NCI-H187 (cell line): ENCODE results near the gene MISFA.
"Not testable (repeated sequence)": the region's sequence is repeated elsewhere in the genome, so short reads cannot be mapped to it uniquely, and the experiment has no call there.

Source experiments
- DNase-seq, 2 experiments: peaks; one replicate each; lab custom pipeline; 2025; lab: John Stamatoyannopoulos, UW

MISFA gene

DNA sequence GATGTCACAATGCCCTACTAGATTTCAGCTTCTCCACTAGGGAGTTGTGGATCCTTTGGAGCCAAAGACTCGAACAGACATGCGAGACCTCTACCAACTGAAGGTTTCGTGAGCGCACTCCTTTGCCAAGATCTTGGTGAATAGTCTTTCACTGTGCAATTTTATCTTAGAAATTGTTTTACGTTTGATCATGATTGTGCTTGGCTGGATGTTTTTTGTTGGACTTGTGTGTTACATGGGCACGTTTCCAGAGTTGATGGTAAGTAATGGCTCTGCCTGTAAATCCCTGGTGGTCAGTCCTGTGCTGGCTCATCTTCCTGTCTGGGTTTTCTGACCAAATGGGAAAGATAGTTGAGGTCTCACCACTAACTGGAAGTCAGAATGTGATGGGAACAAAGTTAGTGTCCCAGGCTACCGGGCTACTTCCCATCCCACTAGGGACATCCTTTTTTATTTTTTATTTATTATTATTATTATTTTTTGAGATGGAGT is at the start of gene MISFA:
Gene MISFA, plus strand, starts transcription at position 51 of the 492 bp plus-strand sequence. Its CDS starts 140 bp downstream, at position 191.
- no peak for DNase-seq

DNA sequence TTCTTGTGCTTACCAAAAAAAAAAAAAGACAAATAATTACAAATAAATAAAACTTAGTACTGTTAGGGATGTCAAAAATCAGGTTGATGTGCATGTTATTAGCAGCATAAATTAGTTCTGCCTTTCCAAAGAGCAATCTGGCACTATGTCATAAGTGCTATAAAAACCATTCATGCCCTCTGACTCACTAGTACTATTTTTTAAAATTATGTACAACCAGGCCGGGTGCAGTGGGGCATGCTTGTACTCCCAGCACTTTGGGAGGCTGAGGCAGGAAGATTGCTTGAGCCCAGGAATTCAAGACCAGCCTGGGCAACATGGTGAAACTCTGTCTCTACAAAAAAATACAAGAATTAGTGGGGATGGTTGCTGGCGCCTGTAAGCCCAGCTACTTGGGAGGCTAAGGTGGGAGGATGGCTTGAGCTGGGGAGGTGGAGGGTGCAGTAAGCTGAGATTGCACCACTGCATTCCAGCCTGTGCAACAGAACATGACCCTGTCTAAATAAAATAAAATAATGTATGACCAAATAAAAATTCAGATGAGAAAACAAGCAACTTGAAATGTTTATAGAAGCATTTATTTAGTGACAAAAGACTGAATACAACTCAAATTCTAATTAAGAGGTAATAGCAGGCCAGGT is 36.4 kb upstream of the MISFA start:
- no peak for DNase-seq

DNA sequence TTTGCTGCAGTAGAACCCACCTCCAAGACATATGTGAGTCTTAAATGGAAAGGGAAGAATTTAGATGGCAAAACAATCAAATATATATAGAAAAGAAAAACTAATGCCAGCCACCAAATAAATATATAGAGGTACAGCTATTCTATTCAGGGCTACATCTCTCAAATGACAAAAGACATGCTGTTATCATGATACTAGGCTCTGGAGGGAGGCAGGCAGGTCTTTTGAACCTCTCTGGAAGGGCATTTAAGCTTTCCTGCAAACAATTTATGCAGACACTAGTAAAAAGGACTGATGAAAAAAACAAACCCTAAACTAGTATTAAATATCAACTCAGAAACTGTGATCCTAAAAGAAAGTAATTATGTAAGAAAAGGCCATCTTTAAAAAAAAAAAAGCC is 35.4 kb upstream of the MISFA start:
- no peak for DNase-seq

DNA sequence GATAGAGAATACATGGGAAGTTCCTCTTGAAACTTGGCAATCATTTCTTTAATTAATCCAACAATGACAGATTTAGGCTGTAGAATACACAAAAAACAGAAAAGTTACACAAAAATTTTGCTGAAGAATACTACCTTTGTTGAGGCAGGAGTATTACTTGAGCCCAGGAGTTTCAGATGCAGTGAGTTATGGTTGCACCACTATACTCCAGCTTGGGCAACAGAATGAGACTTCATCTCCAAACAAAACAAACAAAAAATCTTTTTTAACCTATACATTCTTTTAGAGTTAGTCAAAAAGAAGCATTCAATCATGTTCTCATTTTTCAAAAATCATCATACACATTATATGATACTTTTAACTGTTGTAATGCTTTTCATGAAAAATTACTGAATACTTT is 33.2 kb upstream of the MISFA start:
- no peak for DNase-seq

DNA sequence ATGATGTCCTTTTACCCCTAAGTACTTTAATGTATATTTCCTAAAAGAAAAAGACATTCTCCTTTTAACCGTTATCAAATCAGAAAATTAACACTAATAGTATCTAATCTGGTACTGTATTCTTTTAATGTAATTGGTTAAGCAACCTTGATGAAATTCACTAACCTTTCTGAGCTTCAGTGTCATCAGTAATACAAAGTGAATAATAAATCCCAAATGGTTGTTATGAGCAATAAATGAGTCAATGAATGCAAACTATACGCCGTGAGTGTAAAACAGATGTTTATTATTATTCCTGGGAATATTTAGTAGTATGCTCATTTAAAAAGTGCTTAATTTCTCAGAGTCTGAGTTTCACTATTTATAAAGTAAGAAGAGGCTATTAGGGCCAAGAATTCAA is 32.5 kb upstream of the MISFA start:
- no peak for DNase-seq

DNA sequence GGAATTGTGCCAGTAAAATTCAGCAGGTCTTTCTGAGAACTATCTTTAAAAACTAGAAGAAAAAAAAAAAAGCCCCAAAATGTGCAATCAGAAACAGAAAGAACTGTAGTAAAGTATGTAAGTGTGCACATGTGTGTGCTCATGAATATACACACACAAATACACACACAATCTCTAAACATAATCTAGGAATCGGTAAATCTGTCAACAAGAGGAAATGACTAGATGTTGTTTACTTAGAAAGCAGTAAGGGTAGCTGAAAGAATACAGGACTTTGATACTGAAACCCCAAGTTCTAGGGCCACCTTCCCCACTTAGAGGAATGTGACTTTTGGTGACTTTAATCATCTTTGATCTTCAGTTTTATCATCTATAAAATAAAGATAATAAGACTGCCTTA is 24.2 kb upstream of the MISFA start:
- DNase-seq: no peak

DNA sequence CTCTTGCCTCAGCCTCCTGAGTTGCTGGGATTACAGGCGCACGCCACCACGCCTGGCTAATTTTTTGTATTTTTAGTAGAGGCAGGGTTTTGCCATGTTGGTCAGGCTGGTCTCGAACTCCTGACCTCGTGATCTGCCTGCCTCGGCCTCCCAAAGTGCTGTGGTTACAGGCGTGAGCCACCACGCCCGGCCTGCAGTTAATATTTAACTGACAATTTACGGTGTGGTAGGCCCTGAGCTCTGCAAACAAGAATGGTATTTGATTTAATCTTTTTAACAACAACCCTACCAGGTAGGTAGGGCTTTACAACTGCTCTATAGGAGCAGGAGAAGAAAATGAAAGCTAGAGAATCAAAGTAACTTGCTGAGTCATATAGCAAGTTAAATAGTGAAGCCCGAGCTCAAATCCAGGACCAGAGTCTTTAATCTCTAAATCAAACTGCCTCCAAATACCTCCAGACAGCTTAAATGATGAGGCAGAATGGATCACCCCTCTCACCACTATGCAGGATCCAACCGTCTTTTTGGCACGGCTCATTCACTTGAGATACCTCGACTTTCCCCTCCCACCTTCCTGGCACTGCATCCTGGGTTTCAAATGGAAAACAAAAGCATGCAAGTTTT is 20.5 kb upstream of the MISFA start:
- no peak for DNase-seq

DNA sequence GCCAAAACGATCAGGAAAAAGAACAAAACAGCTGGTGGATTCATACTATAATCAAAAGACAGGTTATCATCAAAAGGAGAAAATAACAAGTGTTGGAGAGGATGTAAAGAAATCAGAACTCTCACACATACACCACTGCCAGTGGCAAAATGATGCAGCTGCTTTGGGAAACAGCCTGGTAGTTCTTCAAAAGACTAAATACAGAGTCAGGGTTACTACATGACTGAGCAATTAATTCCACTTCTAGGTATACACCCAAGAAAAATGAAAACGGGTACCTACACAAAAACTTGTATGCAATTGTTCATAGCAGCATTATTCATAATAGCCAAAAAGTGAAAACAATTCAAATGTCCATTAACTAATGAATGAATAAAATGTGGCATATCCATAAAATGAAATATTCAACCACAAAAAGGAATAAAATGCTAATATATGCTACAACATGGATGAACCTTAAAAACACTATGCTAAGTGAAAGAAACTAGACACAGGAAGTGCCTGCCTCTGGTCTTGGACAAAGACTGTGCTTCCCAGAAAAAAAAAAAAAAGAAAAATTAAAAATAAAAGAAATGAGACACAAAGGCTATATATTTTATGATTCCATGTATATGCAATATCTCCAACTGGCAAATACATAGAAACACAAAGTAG is 19.3 kb upstream of the MISFA start:
- no peak for DNase-seq

DNA sequence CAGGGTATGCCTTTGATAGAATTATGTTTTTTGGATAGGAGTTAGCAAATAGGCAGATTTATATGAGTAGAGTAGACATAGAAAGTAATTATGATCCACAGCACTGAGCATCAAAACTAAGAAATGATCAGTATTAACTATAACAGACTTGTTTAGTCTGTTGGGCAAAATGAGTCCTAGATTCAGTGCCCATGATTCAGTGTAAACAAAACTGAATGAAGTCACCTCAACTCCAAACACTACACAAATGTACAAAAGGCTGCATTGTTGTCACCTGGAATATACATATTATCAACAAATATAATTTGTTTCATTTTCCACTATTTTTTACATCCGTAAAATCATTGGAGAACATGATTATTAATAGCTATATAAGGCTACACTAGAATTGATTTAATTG is 17.8 kb upstream of the MISFA start:
- no peak for DNase-seq

DNA sequence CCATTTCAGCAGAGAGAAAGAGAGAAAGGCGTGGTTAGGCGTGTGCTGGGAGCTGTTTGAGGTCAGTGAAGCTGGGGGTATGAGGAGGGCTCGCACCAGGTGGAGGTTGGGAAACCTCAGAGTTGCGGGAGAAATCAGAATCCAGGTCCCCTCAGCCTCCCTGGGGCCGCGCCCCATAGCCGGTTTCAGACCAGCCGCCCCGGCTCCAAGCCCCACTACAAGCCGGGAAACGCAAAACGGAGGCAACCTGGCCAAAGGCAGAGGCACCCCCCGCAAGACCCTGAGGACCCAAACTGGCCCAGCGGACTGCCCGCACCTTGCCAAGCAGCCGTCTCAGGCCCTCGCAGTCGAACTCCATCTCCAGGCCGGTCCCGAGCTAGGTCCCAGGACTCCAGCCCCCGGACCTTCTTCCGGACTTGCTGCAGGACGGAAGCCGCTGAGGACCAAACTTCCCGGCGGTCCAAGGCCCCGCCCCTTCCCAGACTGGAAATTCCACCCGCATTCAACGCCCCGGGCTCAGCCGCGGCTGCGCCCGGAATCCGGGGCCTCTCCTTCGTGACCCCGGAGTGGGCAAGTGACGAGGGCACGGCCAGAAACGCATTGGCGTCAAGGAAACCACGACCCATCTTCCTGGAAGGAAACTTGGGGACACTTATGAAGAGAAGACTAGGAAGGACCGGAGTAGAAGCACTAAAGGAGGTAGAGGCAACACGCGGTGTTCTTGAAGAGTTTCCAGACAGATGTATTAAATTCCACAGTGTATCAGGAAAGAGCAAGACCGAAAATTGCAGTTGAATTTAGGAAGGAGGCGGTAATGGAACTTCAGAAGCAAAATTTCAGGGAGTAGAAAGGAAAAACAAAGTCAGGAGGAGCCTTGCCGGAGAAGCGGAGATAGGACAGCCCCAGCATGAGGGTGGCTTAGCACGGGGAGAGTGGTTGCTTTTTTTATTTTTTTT is 11.0 kb upstream of the MISFA start, which contains the start of gene UEVLD:
Gene UEVLD, minus strand, starts transcription at position 438 of the 956 bp plus-strand sequence. Its CDS starts 80 bp downstream, at position 358.
- peak; percentile 51 to 53 for DNase-seq

DNA sequence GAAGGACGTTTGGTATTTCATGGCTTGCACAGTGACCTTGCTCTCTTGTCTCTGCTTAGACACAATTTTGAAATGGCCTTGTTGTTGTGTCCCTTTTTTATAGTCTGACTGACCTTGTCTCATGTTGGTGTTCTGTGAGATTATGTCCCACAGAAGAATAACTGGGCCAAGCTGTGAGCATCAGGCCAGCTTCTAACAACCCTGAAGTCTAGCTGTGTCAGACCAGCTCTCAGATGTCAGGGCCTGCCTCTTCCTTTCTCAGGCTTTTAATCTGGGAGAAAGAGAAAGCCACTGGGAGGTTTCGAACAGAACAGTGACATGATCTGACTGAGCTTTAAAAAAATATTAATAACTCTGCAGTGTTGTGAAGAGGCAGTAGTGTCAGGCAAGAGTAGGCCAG is 9.0 kb upstream of the MISFA start:
- no peak for DNase-seq

DNA sequence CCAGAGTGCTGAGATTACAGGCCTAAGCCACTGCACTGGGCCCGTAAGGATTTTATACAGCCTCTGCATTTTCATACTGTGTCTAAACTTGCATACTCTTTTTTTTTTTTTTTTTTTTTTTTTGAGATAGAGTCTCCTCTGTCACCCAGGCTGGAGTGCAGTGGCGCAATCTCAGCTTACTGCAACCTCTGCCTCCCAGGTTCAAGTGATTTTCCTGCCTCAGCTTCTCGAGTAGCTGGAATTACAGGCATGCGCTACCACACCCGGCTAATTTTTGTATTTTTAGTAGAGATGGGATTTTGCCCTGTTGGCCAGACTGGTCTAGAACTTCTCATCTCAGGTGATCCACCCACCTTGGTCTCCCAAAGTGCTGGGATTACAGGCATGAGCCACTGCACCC is 5.5 kb upstream of the MISFA start:
- DNase-seq: not testable (repeated sequence)

DNA sequence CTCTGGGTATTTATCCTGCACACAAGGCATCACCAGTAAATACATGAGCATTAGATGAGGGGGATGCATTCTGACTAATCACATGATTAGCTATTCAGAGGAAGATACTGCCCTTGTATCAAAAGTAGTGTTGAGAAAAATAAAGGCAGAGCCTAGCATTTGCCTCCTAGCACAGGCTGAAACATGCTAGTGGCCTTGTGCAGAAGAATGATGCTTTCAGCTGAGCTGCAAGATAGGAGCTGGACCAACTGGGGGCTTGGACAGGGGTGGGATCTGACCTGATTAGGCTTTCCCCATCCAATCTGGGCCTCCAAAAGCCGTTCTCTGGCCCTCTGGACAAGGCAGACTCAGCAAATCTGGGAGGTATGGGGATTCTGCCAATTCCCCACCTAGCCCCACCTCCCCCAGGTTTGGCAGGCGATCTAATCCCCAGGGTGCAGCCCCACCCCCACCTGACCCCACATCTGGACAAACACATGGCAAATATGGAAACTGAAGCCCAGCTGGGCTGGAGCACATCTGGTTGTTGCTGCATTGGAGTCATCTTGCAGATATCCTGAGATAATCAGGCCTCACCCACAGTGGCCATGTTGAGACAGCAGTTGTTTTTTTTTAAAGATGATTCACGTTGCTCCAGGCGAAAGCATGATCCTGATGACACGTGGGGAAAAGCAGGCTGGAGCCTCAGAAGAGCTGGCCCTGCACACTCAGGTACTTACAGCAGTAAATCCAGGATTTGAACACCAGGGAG is 4.4 kb upstream of the MISFA start:
- no peak for DNase-seq

DNA sequence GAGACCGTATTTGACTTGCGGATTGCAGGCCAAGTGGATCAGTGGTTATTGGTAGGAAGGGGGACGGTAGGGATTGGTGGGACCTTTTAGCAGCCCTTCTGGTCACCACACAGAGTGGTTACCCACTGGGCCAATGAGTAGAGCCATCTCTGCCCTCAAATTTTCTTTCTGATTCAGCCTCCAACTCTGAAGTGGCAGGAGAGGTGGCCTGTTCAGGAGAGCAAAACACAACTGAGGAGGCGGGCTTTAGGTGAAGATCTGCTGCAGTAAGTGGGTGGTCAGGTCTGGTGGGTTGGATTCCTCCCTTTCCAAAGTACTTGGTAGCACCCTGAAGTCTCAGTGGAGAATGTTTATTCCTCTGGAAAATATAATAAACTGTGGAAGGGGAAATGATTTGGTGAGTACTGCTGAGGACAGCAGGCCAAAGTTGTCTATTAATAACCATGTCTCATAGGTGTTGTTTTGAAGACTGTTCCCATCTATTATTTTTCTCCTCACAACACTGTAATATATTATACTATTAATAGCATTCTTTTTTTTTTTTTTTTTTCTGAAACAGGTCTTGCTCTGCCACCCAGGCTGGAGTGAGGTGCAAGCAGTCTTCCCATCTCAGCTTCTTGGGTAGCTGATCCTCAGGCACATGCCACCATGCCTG is 1.5 kb downstream of the MISFA start:
- DNase-seq: no peak

DNA sequence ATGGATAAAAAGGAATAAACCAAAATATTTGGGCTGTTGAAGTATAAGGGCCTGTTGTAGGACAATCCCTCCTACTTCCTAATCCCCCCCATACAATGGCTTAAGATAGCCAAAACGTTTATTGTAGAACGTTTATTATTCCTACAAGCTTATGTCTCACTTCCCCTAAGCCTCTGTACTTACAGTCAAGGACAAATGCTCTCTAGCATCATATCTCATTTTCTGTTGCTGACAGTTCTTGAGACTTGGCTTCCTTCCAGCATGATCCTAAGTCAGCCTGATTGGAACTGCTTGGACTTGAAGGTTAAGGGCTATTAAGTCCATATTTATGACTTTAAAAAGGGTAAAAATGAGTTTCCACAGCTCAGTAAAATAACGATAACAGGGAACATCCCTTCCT is 8.8 kb downstream of the MISFA start:
- DNase-seq: peak in 1 of 2 experiments; percentile 37

DNA sequence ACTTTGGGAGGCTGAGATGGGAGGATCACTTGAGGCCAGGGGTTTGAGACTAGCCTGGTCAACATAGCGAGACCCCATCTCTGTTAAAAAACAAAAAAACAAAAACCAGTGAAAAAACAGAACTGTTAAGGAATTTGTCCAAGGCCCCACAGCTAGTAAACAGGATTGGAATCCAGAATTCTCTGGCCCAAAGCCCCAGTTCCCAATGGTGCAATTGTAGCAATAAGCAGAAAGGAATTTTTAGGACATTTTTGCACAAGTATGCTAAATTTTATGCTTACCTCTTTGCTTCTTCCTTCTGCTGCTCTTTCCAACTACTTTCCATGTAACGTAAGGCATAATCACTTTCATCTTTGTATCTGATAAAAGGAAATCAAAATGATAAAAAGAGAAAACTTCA is 11.6 kb downstream of the MISFA start:
- DNase-seq: no peak

DNA sequence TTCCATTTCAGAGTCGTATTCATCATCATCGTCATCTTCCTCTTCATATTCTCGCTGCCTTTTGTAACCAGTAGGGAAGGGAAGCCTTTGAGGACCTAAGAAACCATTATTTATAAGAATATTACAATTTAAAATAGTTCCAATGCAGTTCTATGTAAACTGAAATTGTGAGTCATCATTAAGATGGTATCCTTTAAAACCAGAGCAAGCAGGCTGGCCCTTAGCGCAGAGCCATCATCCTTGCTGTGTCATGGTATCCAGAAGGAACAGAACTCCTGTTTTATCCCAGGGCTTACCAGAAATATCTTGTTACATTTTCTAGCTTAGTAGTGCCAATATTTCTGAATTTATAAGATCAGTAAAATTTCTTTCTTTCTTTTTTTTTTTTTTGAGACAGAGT is 12.8 kb downstream of the MISFA start:
- no peak for DNase-seq

DNA sequence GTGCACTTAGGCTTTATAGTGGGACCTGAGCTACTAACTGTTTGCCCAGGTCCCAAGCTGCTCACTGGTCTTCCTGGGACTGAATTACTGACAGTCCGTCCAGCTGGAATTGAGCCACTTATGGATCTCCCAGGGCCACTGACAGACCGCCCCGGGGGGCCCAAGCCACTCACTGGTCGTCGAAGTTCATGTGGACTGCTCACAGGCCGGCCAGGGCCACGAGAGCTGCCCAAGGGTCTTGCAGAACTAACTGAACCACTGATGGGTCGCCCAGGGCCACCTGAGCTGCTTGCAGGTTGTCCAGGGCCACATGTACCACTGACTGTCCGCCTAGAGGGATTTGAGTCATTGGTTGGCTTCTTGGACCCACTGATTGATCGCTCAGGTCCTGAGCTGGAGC is 15.1 kb downstream of the MISFA start:
- no peak for DNase-seq

DNA sequence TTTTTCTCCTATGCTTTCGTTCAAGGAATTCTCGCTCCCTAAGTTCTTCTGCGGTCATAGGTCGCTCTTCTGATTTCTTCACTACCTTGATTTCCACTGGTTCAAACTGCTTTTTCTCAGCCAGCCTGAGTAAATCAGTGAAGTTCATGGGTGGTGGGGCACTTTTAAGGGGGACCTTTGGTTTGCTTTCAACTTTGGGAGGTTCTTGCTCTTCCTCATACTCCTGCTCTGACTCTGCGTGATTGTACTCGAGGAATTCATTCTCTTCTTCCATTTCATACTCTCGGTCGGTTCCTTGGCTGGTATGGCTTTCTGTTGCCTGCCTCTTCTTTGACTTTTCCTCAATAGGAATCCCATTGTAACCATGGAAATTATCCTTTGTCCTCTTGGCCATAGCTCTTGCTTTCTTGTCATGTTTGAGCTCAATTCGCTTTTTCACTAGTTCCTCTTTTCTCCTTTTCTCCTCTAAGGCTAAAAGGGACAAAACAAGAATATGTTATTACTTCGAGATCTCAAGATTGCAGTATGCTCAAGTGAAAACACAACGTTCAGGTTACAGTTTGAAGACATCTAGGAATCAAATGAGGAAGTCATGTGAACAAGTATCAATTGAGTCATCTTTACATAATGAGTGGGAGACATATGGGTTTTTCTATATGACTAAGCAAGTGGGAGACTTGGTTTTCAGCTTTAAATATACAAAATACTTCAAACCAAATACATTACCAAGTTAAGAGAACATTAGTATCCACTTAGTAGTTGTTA is 16.2 kb downstream of the MISFA start:
- DNase-seq: no peak
